GM10248 (cell line): ENCODE data around the gene DAG1.

ENCODE experiments used
- CTCF ChIA-PET: fragments of 300-600 bp; sonication (Branson Sonifier 250); formaldehyde crosslinking; extraction: SDS; loops from one replicate; lab custom pipeline; 2021; ENCODE audit warnings: antibody characterized with exemption; lab: Yijun Ruan, JAX
- POLR2A ChIA-PET: fragments of 350-650 bp; sonication (Branson Sonifier 250); formaldehyde crosslinking; extraction: SDS; loops from one replicate; lab custom pipeline; 2020; ENCODE audit warnings: antibody characterized with exemption; lab: Yijun Ruan, JAX
- DNase-seq: peaks from one replicate; pipeline ENCODE4 v3.0.0; 2012; ENCODE audit errors: extremely low spot score
- TF ChIP-seq, protein P1 (sequence below): IDR thresholded peaks from 2 replicates; pipeline ENCODE4 v1.5.1; 2012; ENCODE audit warnings: mild to moderate bottlenecking, low read depth; ENCODE audit errors: extremely low read depth, missing control alignments, control extremely low read depth

The DAG1 gene

DNA sequence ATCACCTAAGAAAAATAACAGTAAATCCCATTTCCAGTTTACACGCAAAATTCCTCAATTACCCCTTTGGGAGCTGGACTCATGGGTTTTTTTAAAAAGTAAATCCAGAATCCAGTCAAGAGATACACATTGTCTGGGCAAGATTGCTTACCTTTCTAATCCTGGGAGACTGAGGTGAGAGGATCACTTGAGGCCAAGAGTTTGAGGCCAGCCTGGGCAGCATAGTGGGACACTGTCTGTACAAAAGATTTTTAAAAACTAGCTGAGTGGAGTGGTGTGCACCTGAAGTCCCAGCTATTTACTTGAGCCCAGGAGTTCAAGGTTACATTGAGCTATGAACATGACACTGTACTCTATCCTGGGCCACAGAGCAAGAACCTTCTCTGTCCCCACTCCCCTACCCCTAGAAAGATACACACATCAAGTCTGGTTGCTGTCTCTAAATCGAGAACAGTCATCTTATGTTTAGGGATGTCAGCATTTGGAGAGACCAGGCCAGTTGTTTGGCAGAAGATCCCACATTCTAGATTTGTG, 39.0 kb downstream of the DAG1 start:
- TF ChIP-seq, protein P1, sequence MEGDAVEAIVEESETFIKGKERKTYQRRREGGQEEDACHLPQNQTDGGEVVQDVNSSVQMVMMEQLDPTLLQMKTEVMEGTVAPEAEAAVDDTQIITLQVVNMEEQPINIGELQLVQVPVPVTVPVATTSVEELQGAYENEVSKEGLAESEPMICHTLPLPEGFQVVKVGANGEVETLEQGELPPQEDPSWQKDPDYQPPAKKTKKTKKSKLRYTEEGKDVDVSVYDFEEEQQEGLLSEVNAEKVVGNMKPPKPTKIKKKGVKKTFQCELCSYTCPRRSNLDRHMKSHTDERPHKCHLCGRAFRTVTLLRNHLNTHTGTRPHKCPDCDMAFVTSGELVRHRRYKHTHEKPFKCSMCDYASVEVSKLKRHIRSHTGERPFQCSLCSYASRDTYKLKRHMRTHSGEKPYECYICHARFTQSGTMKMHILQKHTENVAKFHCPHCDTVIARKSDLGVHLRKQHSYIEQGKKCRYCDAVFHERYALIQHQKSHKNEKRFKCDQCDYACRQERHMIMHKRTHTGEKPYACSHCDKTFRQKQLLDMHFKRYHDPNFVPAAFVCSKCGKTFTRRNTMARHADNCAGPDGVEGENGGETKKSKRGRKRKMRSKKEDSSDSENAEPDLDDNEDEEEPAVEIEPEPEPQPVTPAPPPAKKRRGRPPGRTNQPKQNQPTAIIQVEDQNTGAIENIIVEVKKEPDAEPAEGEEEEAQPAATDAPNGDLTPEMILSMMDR, result no peak
- DNase-seq, result no peak
- ChIA-PET POLR2A (no interaction called here), CTCF (interaction anchor here (1.1 to 1.7 kb wide), 2 partner anchors 30 to 338 kb away, joined by 3 to 8 read pairs; partner anchors contain the start of gene KLHDC8B)

DNA sequence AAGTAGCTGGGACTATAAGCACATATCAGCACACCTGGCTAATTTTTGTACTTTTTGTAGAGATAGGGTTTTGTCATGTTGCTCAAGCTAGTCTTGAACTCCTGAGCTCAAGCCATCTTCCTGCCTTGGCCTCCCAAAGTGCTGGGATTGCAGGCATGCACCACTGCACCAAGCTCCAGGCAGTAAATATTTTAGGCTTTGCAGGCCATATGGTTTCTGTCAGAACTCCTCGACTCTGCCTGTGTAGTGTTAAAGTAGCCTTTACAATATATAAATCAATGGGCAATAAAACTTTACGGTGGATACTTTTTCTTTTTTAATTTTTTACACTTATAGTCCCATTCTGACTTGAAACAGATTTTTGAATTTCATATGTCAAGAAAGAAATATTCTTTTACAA, 41.6 kb downstream of the DAG1 start:
- TF ChIP-seq, protein P1, result no peak
- CTCF ChIA-PET, result interaction anchor here (1.0 to 3.1 kb wide), 3 partner anchors 10 to 28 kb away, joined by 4 to 19 read pairs (median 5); no protein-coding TSS in a partner anchor
- DNase-seq, result no peak
- POLR2A ChIA-PET, result interaction anchor here (0.7 kb wide), 1 partner anchor 618 kb away, joined by 3 read pairs; no protein-coding TSS in a partner anchor

DNA sequence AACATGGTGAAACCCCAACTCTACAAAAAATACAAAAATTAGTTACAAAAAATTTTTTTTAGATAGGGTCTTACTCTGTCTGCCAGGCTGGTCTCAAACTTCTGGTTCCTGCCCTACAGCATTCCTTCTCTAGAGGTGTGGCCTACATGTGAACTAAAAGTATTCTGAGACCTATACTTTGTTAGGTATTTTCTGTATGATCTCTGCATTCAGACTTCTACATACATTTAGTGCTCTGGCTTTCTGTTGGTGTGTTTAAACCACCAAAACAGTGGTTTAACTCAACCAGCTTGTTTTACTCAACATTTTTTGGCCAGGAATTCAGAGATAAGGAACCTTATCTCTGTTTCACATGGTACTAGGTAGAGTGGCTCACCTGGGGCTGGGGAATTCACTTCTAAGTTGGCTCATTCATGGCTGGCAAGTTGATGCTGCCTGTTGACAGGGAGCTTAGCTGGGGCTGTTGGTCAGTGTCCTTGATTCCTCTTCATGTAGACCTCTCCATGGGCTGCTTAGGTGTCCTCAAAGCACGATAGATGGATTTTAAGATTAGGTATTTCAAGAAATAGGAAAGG, 42.8 kb downstream of the DAG1 start:
- TF ChIP-seq, protein P1, result no peak
- DNase-seq, result no peak
- ChIA-PET POLR2A (no interaction called here), CTCF (interaction anchor here (0.9 to 3.1 kb wide), 5 partner anchors 8 to 84 kb away, joined by 3 to 19 read pairs (median 6); partner anchors contain the start of gene DAG1)

DNA sequence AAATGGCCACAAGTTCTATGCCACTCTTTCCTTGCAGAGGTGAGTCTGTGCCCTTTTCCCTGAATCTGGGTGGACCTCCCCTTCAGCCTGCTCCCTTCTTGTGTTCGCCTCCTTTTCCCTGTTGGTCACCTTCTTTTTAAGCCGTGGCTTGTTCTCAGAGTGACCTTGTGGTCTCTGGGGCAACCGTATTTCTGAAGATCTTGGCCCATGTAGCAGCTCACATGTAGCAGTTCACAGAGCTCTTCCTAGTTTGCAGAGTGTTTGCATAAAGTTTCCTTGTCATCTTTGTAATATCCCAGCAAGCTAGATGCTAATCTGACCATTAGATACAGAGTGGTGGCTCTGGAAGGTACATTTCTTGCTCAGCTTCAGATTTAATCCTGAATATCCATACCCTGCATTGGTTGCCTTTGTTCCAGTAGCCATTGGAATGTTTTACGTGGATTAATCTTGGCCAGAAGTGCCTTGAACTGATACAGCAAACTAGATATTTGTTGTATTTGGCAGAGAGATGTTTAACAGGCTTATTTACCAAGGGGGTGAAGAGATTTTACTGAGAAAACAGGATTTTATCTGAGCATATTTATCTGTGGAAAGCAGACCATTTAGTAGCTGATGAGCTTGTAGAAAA, 43.5 kb downstream of the DAG1 start:
- no peak for DNase-seq
- POLR2A ChIA-PET, result no interaction called here
- CTCF ChIA-PET, result interaction anchor here (0.9 to 2.5 kb wide), 4 partner anchors 13 to 83 kb away, joined by 3 to 7 read pairs (median 6); partner anchors contain the start of gene DAG1
- TF ChIP-seq, protein P1, result no peak

DNA sequence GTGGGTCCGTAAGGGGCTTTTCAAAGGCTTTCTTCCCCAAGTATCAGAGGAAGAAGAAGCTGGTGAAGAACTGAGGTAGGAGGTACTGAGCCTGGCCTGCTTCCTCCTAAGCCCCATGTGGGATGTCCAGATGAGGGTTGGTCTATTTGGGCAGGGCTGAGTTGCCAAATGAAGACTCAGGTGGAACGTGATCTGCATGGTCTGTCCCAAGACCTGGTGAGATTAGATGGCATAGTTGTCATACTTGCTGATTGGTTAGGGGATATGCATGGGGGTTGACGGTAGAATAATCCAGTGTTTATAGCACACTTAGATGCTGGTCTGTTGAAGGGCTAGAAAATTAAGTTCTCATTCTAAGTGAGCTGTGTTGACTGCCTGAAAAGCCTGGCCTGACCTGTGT, 47.9 kb downstream of the DAG1 start:
- ChIA-PET CTCF (interaction anchor here (1.1 kb wide), 1 partner anchor 21 kb away, joined by 7 read pairs; no protein-coding TSS in a partner anchor), POLR2A (no interaction called here)
- DNase-seq, result no peak
- TF ChIP-seq, protein P1, result no peak

DNA sequence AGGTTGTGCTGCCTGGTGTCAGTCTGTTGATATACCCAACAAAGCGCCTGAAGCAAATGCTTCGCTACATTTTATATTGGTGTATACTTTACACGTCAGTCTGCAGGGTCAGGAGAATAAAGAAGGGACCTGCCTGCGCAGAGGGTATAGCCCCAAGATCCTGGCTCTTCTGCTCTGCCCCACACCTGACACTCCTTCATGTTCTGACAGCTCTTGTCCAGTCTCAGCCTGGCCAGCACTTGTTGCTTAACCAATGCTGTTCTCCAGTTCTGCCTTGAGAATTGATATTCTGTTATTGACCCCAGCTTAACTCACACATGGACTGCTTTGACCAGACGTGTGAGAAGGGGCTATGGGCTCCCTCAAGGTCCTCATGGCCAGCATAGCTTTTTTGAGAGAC, 48.4 kb downstream of the DAG1 start:
- ChIA-PET CTCF (interaction anchor here (1.1 to 2.0 kb wide), 2 partner anchors 11 to 21 kb away, joined by 7 to 9 read pairs; no protein-coding TSS in a partner anchor), POLR2A (no interaction called here)
- no peak for DNase-seq
- TF ChIP-seq, protein P1, result no peak
